NCI-H526 treated with DMSO at 0.1 percent for 48 hours (cell line): ENCODE data around the gene FCN2.

ENCODE experiments used
- DNase-seq: peaks from one replicate; lab custom pipeline; 2025; lab: John Stamatoyannopoulos, UW

FCN2 gene

DNA sequence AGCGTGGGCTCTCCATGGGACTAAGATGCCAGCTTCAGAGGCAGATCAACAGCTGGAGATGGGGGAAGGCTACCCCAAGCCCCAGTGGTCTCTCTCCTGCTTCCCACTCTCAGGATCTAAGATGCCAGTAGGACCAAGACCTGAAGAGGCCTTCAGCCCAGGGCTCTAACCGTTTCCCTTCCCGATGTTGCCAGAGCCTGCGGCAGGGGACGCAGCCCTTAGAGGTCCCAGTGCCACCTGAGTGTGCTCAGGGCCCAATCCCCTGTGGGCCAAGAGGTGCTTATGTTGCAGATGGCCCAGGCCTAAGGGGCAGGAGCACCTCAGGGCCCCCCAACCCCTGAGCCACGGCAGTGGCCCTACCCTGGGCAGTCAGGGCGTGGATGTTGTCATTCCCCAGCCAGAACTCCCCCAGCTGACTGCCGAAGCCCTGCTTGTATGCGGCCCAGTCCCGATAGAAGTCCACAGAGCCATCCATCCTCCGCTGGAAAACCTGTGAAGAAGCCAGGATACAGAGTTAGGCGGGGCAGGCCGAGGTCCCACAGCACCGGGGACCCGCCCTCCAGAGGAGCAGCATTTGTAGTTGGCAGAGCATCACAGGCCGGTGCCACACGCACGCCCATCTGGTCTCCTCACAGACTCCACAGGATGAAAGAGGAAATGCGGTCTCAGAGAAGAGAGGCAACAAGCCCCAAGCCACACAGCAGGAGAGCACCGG lies 31.7 kb downstream of the FCN2 start:
- DNase-seq: no peak

DNA sequence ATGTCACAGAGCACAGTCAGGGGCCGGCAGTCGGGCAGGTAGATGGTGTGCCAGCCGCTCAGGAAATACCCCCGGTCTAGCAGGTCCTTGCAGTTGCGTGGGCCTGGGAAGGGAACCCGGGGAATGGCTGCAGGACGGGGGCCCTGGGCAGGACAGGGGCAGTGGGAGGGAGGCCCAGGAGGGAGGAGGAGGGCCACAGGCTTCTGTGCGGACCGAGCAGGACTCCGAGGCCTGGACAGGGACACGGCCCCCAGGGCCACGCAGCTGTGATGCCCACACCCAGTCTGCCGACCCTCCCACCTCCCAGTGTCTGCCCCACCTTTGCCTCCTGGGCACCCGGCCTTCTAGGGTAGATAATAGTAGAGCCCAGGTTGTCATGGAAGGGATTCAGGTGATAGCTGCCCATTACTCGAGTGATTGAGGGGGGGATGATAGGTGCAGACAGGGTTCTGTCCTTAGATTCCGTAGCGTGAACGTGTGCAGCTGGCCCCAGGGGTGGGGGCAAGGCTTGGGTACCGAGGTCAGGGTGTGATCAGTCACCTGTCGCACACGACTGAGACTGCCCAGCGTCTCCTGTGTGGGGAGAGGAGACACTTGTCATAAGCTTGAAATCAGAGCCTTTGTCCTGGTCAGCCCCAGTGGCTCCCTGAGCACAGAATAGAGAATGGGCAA lies 32.6 kb downstream of the FCN2 start:
- no peak for DNase-seq

DNA sequence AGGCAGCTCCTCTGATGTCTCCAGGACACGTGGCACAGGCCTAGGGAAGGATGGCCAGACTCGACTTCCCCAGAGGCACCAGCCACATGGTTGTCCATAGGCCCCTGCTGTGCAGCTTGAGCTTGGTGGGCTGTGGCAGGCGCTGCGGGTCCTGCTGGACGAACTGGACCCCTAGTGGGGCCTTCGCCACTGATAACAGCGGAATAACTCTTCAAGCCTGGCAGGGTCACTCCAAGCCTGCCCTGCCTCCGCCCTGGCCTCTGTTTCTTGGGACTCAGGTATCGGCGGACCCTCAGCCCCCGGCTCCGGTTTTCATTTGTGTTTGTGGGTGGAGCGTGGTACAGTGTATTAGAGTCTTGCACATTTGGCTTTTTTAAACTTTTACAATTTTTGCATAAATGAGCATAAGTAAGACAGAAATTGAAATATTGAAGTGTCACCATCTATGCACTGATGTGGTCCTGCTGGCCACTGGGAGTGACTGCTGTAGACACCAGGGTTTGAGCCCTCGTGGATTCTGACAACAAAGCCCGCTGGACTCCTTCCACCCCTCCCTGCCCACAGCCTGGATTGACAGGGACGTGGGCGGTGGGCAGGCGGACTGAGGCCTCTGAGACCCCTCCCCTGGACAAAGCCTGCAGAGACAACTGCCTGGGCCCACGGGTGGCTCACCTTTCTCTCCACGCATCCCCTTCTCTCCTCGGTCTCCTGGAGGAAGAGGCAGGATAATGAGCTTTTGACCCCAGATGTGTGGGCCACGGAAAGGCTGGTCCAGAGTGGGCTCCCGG lies 33.3 kb downstream of the FCN2 start:
- no peak for DNase-seq

DNA sequence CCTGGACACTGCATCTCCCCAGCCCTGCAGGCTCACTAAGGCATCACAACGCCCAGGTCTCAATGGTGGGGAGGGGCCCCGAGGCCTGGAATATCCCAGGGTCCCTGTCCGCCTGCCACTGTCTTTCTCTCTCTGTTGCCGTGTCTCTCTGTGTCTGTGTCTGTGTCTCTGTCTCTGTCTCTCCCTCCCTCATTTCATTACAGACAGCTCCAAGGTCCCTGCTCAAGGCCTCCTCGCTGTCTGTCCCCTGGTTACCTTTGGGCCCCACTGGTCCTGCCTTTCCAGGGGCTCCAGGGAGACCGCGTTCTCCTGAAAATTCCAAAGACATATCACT lies 33.9 kb downstream of the FCN2 start:
- no peak for DNase-seq

DNA sequence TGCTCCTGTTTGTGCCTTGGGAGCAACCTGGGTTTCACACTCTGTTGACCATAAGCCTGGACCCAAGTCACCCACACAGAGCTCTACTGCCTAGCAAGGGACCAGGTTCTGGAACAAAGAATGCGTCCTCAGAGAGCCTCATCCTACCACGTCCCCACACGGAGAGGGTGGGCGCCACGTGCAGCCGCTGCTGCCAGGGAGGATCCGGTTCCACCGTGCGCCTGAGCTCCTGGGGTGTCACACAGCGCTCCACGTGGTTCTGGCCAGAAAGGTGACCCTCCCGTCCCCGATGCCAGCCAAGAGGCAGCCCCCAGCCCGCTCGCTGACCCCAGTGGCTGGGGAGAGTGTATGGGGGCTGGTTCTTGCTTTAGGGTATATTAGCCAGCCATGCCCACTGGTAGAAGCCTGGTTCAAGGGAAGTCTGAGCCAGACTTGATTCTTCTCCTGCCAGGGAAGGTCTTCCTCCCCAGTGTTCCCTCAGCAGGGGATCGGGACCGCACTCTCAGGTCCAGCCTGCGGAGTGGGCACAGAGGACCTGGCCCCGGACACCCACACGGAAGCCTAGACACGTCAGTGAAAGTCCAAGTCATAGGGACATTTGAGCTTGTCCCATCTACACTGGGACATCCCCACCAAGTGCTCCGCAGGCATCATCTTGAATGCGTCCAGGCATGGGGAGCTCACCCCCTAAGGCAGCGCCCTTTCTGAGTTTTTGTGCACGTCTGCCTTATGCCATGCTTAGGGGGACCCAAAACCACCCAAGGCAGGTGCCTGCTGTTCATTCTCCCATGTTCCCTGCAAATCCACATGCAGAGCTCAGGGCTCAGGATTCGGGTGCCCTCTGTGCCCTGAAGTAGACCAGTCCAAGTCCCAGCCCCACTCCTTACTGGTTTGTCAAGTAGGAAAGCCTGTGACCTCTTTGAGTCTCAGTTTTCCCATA lies 34.7 kb downstream of the FCN2 start:
- no peak for DNase-seq

DNA sequence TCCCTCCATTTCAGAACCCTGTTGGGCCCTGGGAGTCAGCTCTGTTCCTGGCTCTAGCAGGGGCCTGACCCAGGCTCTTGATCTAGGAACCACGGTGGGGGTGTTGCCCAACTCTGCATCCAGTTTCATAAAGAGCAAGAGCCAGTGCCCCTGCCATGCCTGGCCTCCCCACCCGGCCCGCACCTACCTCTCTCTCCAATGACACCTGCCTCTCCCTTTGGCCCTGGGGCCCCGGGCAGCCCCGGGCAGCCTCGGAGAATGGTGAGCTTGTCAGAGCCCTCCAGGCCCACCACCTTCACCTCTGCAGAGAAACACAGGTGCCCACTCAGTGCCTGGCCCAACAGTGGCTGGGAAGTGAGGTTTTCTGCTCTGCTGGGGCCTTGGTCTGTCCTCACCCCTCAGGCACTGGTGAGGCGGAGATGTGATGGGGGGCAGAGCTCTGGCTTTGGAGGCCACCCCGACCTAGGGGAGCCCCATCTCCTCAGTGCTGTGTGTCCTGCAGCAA lies 35.6 kb downstream of the FCN2 start:
- DNase-seq: no peak

DNA sequence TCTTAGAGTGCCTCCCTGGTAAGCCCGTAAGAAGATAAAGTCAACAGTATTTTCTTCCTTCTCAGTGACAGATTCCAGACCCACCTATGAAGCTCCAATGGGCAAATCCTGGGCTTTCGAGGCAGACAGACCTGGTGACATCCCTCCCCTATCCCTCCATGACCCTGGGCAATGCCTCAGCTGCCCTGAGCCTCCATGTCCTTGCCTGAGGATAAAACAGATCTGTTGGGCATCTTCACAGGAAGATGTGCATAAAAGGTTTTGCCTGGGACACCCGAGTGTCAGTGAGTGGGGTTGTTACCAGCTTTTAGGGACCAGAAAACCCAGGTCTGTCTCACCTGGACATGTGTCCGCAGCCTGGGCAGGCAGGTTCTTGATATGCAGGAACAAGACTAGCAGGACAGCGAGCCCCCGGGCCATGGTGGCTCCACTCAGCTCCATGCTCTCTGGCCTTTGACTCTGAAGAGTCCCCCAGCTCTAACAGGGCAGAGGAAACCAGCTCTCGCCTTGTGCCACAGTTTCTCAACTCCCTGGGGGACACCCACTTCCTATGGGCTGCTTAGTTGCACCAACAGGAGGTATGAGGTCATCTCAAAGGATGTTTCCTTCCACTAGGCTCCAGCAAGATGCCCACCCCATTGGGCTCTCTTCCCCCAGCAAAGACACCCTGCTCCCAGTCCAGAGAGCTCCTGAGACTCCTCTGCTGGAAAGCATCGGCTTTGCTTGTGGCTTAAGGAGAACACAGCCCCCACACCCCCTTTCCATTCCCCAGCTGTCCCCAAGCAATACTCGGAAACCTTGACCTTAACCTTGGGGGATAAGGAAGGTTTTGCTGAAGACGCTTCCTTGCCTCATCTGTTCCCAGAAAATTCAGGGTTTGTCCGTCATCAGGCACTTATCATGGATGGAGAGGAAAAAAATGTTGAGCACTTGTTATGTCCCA lies 37.1 kb downstream of the FCN2 start, which contains the start of gene FCN1:
TSS of gene FCN1 (minus strand) at position 482 of the 943 bp plus-strand sequence. CDS start at position 441, 41 bp downstream.
- DNase-seq: no peak

DNA sequence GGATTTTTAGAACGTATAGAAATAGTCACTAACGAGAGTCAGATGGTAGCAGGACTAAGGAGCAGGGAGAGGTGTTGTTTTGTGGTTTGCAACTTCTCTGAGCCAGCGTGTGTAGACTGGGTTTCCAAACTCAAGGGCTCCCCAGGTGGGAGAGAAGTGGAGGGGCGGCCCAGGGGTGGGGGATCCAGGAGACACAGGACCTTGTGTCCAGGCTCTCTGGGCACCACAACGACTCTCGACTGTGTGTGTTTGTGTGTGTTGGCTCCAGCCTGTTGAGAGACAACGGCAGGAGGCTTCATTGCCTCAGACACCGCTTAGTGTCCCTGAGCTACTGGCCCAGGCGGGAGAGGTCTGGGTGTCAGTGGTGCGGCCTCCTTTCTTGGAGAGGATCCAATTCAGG lies 38.0 kb downstream of the FCN2 start:
- no peak for DNase-seq

DNA sequence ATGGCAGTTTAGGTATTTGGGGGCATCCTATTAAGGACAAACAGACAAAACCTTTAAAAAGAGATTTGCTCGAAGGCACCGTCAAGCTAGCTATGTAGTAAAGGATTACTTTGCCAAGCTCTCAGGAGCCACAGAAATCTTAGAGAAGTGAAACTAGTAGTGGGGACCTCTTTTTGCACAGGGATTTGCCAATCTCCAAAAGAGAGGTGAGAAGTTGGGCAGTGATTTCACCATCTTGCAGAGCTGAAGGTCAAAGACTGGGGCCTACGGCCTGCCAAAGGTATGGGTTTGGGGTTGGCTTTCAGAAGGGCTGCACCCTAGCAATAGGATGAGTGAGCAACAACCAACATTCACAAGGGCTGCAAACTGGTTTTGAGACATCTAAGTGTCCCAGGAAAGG lies 38.7 kb downstream of the FCN2 start:
- no peak for DNase-seq

DNA sequence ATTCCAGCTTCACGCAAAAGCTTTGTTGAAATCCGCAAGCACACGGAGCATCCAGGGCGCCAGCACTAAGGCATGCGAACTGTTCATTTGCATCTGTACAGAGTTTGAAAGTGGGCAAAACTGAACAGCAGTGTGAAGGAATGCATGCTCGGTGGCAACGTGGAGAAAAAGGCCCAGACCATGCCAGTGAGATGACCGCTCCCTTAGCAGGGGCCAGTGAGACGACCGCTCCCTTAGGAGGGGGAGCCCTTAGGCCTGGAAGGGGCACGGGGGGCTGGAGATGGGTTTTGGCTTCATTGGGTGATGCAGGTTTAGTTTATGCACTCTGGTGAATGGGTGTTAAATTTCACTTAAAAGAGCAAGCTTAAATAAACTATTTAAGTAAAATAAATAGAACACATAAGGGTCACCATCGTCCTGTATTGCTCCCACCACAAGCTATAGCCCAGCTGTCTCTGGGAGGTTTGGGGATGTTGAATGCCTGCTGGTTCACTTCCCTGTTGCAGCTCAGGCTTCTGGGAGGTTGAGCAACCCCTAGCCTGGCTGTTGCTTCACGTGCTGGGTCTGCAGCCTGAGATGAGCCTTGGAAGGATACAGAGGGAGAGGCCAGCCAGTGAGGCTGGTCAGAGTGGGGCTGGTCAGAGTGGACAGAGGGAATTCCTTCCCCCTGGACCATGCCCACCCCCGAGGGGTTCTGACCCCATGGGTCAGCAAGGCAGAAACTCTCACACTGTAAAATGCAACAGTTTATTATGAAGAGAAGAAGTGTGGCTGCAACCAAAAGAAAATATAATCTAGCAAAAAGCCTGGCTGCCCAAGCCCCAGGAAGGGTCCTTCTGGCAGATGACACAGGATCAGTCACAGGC lies 41.7 kb downstream of the FCN2 start:
- no peak for DNase-seq

DNA sequence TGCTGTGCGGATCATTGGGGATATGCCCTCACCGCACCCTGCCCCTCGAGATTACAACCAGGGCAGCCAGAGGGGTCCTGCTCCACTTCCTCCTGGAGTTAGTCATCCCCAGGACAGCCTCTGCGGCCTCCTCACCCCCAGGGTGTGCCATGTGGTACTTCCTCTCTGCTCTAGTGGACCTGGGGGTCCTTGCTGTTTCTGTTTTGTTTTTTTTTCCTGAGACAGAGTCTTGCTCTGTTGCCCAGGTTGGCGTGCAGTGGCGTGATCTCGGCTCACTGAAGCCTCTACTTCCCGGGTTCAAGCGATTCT lies 42.3 kb downstream of the FCN2 start:
- DNase-seq: no peak

DNA sequence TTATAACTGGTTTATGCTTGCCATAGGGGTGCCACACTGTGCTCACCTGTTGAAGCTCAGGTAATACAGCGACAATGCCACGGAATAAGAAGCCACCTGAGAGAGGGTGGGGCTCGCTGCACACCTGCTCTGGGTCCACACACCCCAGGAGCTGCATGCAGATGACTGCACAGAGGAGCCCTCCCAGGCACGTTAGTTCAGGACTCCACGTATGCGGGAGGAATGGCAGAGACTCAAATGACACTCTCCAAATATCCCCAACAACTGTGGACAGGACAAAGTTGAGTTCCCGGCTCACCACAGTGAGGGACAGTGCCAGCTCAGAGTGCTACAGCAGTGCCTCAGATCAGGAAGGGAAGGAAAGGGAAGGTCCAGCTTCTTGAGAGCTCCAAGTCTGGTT lies 42.9 kb downstream of the FCN2 start:
- no peak for DNase-seq

DNA sequence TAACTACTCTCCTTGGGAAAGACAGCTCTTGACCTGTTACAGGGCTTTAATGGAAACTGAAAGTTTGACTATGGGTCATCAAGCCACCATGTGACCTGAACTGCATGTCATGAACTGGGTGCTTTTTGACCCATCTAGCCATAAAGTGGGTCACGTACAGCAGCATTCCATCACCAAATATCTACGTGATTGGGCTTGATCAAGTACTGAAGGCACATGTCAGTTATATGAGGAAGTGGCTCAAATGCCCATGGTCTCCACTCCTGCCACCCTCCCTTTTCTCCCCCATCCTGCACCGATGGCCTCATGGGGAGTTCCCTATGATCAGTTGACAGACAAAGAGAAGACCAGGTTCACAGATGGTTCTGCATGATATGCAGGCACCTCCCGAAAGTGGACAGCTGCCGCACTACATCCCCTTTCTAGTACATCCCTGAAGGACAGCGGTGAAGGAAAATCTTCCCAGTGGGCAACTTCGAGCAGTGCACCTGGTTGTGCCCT lies 44.5 kb downstream of the FCN2 start:
- no peak for DNase-seq

DNA sequence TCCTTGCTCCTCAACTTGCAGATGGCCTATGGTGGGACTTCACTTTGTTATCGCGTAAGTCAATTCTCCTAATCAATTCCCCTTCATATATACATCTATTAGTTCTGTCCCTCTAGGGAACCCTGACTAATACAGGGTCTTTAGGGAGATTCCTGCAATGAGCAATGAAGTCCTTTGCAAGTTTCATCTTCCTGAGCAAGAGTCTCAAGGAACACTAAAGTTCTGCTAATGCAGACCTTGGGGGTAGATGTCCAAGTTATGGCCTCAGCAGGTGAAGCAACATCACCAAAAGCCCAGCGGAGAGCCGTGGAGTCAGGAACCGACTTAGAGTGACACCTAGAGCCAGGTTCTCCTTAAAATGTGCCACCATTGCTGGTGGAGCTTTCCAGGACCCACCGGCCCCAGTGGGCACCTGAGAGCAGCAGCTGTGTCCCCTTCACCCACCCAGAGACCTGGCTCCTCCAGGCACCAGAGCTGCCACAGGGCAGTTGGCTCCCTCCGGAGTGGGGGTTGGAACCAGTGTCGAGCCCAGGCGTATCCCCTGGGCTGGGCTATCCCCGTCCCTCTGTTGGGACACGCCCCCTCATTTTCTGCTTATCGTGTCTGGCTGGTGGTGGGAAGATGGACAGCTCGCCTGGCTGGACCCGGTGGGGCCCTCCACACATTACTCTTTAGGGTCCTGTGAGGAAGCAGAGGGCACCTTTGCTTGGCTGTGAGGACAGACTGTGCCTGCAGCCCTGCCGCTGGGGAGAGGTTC lies 48.0 kb downstream of the FCN2 start:
- no peak for DNase-seq

DNA sequence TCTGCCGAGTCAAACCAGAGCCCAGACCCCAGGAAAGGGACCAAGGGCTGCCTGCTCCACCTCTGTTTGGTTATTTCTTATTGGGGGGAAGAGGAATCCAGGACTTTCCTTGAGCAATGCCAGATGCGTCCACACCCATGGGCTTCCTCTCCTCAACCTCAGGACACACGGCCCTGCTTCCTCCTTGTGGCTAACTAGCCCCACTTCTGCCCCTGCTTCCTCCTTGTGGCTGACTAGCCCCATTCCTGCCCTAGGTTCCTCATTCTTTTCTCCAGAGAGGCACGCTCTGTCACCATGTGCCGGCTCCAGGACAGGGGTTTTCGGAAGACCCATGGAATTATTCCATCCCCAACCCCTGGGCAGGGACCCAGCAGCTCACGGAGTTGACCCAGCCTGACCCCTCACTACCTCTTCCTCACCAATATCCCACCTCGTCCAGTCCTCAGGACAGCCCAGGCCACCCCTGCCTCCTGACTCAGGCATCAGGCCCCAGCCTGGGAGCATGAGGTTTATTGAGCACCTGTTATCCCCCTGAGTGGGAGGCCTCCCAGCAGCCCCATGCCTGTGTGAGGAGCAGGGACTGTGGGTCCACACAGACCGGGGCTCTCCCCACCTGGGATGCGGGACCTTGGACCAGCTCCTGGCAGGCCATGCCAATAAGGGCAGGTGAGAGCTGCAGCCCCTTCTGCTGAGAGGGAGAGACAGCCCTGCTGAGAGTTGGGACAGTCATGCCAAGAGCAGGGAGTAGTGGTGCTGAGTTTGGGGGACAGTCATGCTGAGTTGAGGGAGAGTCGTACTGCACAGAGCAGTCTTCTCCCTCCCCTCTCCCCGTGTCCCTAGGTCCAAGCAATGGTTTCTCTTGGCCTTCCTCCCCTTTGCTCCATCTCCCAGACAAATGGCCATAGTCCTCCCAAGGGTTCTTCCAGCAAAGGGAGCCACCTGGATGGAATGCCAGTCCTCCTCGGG lies 48.9 kb downstream of the FCN2 start:
- DNase-seq: no peak

DNA sequence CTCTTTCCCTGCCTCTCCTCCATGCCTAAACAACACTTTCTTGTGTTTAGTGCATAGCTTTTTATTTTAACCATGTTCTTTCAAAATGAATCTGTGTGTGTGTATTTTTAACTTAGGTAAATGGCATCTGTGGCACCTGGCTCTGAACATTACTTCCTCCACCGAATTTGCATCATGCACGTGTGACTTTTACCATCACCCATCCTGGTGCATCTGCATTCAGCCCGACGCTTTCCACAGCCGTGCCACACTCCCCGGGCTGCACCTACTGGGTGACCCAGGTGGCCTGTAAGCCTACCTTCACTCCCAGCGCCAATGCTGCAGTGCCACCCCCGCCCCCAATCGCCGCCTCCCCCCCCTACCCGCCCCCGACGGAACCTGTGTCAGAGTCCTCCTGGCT lies 49.8 kb downstream of the FCN2 start:
- DNase-seq: no peak

DNA sequence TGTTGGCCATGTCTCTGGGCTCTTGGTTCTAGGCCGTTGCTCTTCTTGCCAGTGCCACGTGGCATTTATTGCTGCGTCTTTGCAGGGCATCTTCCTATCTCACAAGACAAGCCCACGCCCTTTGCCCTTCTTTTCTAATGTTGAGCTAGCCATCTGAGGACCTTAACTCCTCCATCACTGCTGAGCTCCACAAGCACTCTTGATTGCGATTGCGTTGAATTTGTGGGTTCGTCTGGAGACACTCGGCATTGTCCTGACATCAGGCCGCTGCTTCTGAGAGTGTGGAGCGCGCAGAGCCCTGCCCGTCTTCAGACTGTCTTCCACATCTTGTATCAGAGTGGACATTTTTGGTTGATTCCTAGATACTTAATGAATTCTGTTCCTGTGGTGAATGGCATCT lies 51.6 kb downstream of the FCN2 start:
- DNase-seq: no peak

DNA sequence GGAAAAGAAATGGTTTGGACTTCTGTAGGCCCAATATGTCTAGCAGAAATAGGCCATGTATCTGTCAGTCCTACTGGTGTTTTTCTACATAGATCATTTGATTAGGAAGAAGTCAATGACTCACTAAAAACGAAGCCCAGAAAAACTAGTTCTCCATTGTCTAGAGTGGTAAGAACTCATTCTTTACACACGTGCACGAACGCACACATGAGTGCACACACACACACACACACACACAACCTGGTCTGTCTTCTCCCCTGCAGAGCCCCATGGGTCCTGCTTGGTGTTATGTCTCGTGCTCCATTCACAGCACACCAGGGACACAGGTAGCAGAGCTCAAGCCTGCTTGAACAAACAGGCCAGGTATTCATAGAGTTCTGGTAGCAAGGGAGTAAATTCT lies 52.0 kb downstream of the FCN2 start:
- no peak for DNase-seq
